ENCODE data around the gene COL25A1.

COL25A1 gene

GRCh38 chr4:109157696-109158095 lies 144.8 kb downstream of the COL25A1 start:
- DNase-seq (ENCODE audit: low read depth) = no peak
- no peak overlapping the region for H3K4me3 ChIP-seq (ENCODE audit: low read depth, low read length)
- TF ChIP-seq CTCF (IDR thresholded peaks at IDR 0.05; ENCODE audit: low read depth, low read length) (no peak), MAX (IDR thresholded peaks at IDR 0.05; ENCODE audit: low read depth, low read length) (no peak), POLR2A (IDR thresholded peaks at IDR 0.05; ENCODE audit: extremely low read depth, insufficient read length) (no peak), MYC (IDR thresholded peaks at IDR 0.05; ENCODE audit: low read depth, low read length) (no peak)

- no peak overlapping the region for H3K4me3 ChIP-seq (ENCODE audit: low read depth, low read length)
- no peak for TF ChIP-seq POLR2A (IDR thresholded peaks at IDR 0.05; ENCODE audit: extremely low read depth, insufficient read length)
- no peak for TF ChIP-seq CTCF (IDR thresholded peaks at IDR 0.05; ENCODE audit: low read depth, low read length)
- TF ChIP-seq MYC (IDR thresholded peaks at IDR 0.05; ENCODE audit: low read depth, low read length) = no peak
- no peak for TF ChIP-seq MAX (IDR thresholded peaks at IDR 0.05; ENCODE audit: low read depth, low read length)
- no peak for DNase-seq (ENCODE audit: low read depth)
Measured at GRCh38 chr4:109157205-109157604, 145.3 kb downstream of the COL25A1 start.

GRCh38 chr4:109156356-109156755 lies 146.1 kb downstream of the COL25A1 start:
- no peak for DNase-seq (ENCODE audit: low read depth)
- no peak overlapping the region for H3K4me3 ChIP-seq (ENCODE audit: low read depth, low read length)
- no peak for TF ChIP-seq MYC (IDR thresholded peaks at IDR 0.05; ENCODE audit: low read depth, low read length)
- TF ChIP-seq MAX (IDR thresholded peaks at IDR 0.05; ENCODE audit: low read depth, low read length) = no peak
- no peak for TF ChIP-seq POLR2A (IDR thresholded peaks at IDR 0.05; ENCODE audit: extremely low read depth, insufficient read length)
- TF ChIP-seq CTCF (IDR thresholded peaks at IDR 0.05; ENCODE audit: low read depth, low read length) = no peak

- H3K4me3 ChIP-seq (ENCODE audit: low read depth, low read length) = no peak overlapping the region
- DNase-seq (ENCODE audit: low read depth) = no peak
- no peak for TF ChIP-seq POLR2A (IDR thresholded peaks at IDR 0.05; ENCODE audit: extremely low read depth, insufficient read length)
- TF ChIP-seq CTCF (IDR thresholded peaks at IDR 0.05; ENCODE audit: low read depth, low read length) = no peak
- no peak for TF ChIP-seq MYC (IDR thresholded peaks at IDR 0.05; ENCODE audit: low read depth, low read length)
- no peak for TF ChIP-seq MAX (IDR thresholded peaks at IDR 0.05; ENCODE audit: low read depth, low read length)
Measured at GRCh38 chr4:109155682-109156283, 146.7 kb downstream of the COL25A1 start.

GRCh38 chr4:109155084-109155483 lies 147.4 kb downstream of the COL25A1 start:
- H3K4me3 ChIP-seq (ENCODE audit: low read depth, low read length) = no peak overlapping the region
- TF ChIP-seq MAX (IDR thresholded peaks at IDR 0.05; ENCODE audit: low read depth, low read length) (no peak), MYC (IDR thresholded peaks at IDR 0.05; ENCODE audit: low read depth, low read length) (no peak), POLR2A (IDR thresholded peaks at IDR 0.05; ENCODE audit: extremely low read depth, insufficient read length) (no peak), CTCF (IDR thresholded peaks at IDR 0.05; ENCODE audit: low read depth, low read length) (no peak)
- no peak for DNase-seq (ENCODE audit: low read depth)

All from NB4 (cell line).